Endothelial cell of umbilical vein (primary cell): ENCODE data around the gene KRTAP5-2. TPM values are rescaled to one million over a fixed set of nuclear protein-coding genes. Genes with fewer than 3 reads are reported as not detected.

Experiments used
- BruUV-seq: library from RNA; stranded (reverse); fragments of 400-500 nt; replicated peaks from 2 replicates; lab custom pipeline; 2021; lab: Mats Ljungman, UMichigan
- CTCF ChIA-PET: fragments of 300-600, 350-600 bp; sonication (Branson Sonifier 250); formaldehyde crosslinking; loops from one replicate; lab custom pipeline; 2021; ENCODE audit warnings: antibody characterized with exemption, inconsistent platforms; lab: Charles Lee
- POLR2A ChIA-PET: fragments of 300-600, 350-600 bp; sonication (Branson Sonifier 250); formaldehyde crosslinking; loops from one replicate; lab custom pipeline; 2021; ENCODE audit warnings: antibody characterized with exemption, inconsistent platforms; lab: Charles Lee
- DNase-seq: peaks from one replicate; pipeline ENCODE4 v3.0.0-alpha.2; 2011; ENCODE audit warnings: low read depth, low spot score
- FAIRE-seq: peaks from 2 replicates; lab custom pipeline; 2011; peaks lifted over from hg19 to GRCh38; lab: Jason Lieb, UNC
- H2AFZ ChIP-seq: 2 replicates; pipeline ENCODE4 v1.6.0; 2012; ENCODE audit warnings: low read depth, low read length, control low read depth, inconsistent platforms
- H3K27ac ChIP-seq: 2 replicates; pipeline ENCODE4 v1.5.1; 2011; ENCODE audit warnings: low read depth, mild to moderate bottlenecking, control low read depth, low read length, moderate library complexity; ENCODE audit not compliant: insufficient read depth
- H3K27me3 ChIP-seq, 2 experiments: 2 replicates each; pipeline versions ENCODE4 v1.6.0 to v1.6.1; 2011; ENCODE audit warnings: low read length in 2 of 2, mixed read lengths in 1 of 2; ENCODE audit not compliant: control insufficient read depth in 2 of 2, insufficient read depth in 2 of 2
- H3K36me3 ChIP-seq, 2 experiments: 2 replicates in 1 of 2; 3 replicates in 1 of 2; pipeline ENCODE4 v1.5.1; 2011; ENCODE audit warnings: low read length in 2 of 2, mild to moderate bottlenecking in 1 of 2, moderate library complexity in 1 of 2; ENCODE audit not compliant: control insufficient read depth in 2 of 2, insufficient read depth in 2 of 2; ENCODE audit errors: extremely low read depth in 1 of 2
- H3K4me1 ChIP-seq: 3 replicates; pipeline ENCODE4 v1.5.1; 2011; ENCODE audit warnings: mild to moderate bottlenecking, low read length; ENCODE audit not compliant: control insufficient read depth, insufficient read depth; ENCODE audit errors: extremely low read depth
- H3K4me2 ChIP-seq: 2 replicates; pipeline ENCODE4 v1.6.1; 2011; ENCODE audit warnings: low read length, control low read depth, mixed read lengths; ENCODE audit not compliant: insufficient read depth
- H3K4me3 ChIP-seq, 3 experiments: fragments of 200-600 bp in 1 of 3; sonication (generic), shearing (Covaris generic) in 1 of 3; replicated peaks in 1 of 3; 2 replicates each; pipeline ENCODE4 v1.5.1; 2011 to 2016; ENCODE audit warnings: control low read depth in 3 of 3, low read length in 3 of 3, mild to moderate bottlenecking in 2 of 3, inconsistent platforms in 1 of 3, low read depth in 1 of 3, moderate library complexity in 1 of 3; ENCODE audit not compliant: insufficient read depth in 1 of 3
- H3K79me2 ChIP-seq: 2 replicates; pipeline ENCODE4 v1.6.0; 2012; ENCODE audit warnings: low read length, inconsistent platforms; ENCODE audit not compliant: control insufficient read depth, insufficient read depth
- H3K9ac ChIP-seq: replicated peaks from 2 replicates; pipeline ENCODE3; 2011; ENCODE audit warnings: low read length, control low read depth; ENCODE audit not compliant: insufficient read depth; ENCODE audit errors: extremely low read depth
- H3K9me1 ChIP-seq: replicated peaks from 3 replicates; pipeline ENCODE4 v1.6.0; 2011; ENCODE audit warnings: mild to moderate bottlenecking, low read length; ENCODE audit not compliant: control insufficient read depth, insufficient read depth; ENCODE audit errors: extremely low read depth
- H3K9me3 ChIP-seq: replicated peaks from 2 replicates; pipeline ENCODE4 v1.5.1; 2012; ENCODE audit warnings: low read length, inconsistent platforms; ENCODE audit not compliant: control insufficient read depth, insufficient read depth
- H4K20me1 ChIP-seq: replicated peaks from 2 replicates; pipeline ENCODE3; 2011; ENCODE audit warnings: mild to moderate bottlenecking, low read length; ENCODE audit not compliant: control insufficient read depth, insufficient read depth; ENCODE audit errors: extremely low read depth
- EZH2 ChIP-seq: IDR thresholded peaks from 2 replicates; pipeline ENCODE4 v1.6.1; 2012; ENCODE audit warnings: borderline replicate concordance, low read depth, mild to moderate bottlenecking, moderate library complexity, low read length, inconsistent platforms; ENCODE audit not compliant: severe bottlenecking
- JUN ChIP-seq: IDR thresholded peaks from 2 replicates; pipeline ENCODE4 v1.6.1; 2011; ENCODE audit warnings: borderline replicate concordance, low read depth; ENCODE audit not compliant: insufficient read length, insufficient read depth
- MYC ChIP-seq: IDR thresholded peaks from one replicate; pipeline ENCODE4 v1.6.1; 2011; ENCODE audit warnings: mild to moderate bottlenecking, low read depth, low read length
- POLR2A ChIP-seq: IDR thresholded peaks from 2 replicates; pipeline ENCODE4 v1.6.1; 2012; ENCODE audit warnings: low read depth, mild to moderate bottlenecking, control low read depth, low read length
- POLR2AphosphoS5 ChIP-seq: IDR thresholded peaks from 2 replicates; pipeline ENCODE4 v1.6.1; 2012; ENCODE audit warnings: low read depth, mild to moderate bottlenecking, control low read depth, low read length, moderate library complexity; ENCODE audit not compliant: insufficient read depth
- dilution Hi-C: fragments of 300-500 bp; cut with MboI; formaldehyde crosslinking; loops from one replicate; pipeline ENCODE4 v1.15.0; 2019; ENCODE audit warnings: low sequenced_read_pairs; ENCODE audit not compliant: extremely low pct_ligation_motif_present
- intact Hi-C: fragments of 100-400 bp; cut with micrococcal nuclease; formaldehyde crosslinking; loops from one replicate; pipeline ENCODE4 v1.10.0; 2022
- polyA plus RNA-seq, 4 experiments: library from polyadenylated mRNA; depleted of rRNA in 3 of 4; stranded (reverse) in 3 of 4; unstranded in 1 of 4; fragments of >200 nt; gene quantifications; 2 replicates each; pipeline versions ENCODE4 v1.2.1 to v1.2.3, GENCODE V29; 2011 to 2012; ENCODE audit warnings: missing spikeins in 1 of 4
- total RNA-seq: library from RNA; stranded (reverse); gene quantifications from 2 replicates; pipeline ENCODE4 v1.2.3, GENCODE V29; 2021
- TF ChIP-seq, protein P1 (sequence below), 2 donors: IDR thresholded peaks; 1 replicate in 1 of 2; 2 replicates in 1 of 2; pipeline ENCODE4 v1.5.1; 2011; ENCODE audit warnings: low read length in 2 of 2, mild to moderate bottlenecking in 2 of 2, moderate library complexity in 2 of 2, control low read depth in 1 of 2, inconsistent platforms in 1 of 2, low read depth in 1 of 2; ENCODE audit not compliant: insufficient read depth in 1 of 2; ENCODE audit errors: extremely low read depth in 1 of 2
- TF ChIP-seq, protein P2 (sequence below): IDR thresholded peaks from 2 replicates; pipeline ENCODE4 v1.6.1; 2011; ENCODE audit not compliant: insufficient read depth, insufficient read length

Gene KRTAP5-2
- total and polyA plus RNA-seq, 2 donors (not counting 3 experiments of a cell fraction or from before 2014, with no cell fraction given): not detected

GRCh38 chr11:1636291-1636950 is 38.3 kb upstream of the KRTAP5-2 start:
- Histone ChIP-seq H3K27me3 (peaks cover 3% of the 10 kb centered on the region in 2 experiments), H3K4me2 (no peak overlapping the region), H3K27ac (no peak overlapping the region), H3K9me3 (no peaks in the 10 kb centered on the region), H3K79me2 (no peaks in the 10 kb centered on the region), H3K4me1 (peaks cover 11% of the 10 kb centered on the region), H3K9me1 (no peaks in the 10 kb centered on the region), H3K9ac (no peak overlapping the region), H3K4me3 (no peak overlapping the region), H2AFZ (no peak overlapping the region), H3K36me3 (no peaks in the 10 kb centered on the region), H4K20me1 (no peaks in the 10 kb centered on the region)
- BruUV-seq: no TSS peak
- DNase-seq (no peak), FAIRE-seq (no peak)
- intact Hi-C loops: loop anchor here (5.0 kb wide), 1 partner anchor 49 kb away; the partner anchor contains the start of gene KRTAP5-1
- ChIA-PET CTCF (no interaction called here), POLR2A (no interaction called here)
- dilution Hi-C loops: no loop called here
- TF ChIP-seq POLR2A: no peak
- TF ChIP-seq MYC: no peak
- TF ChIP-seq POLR2AphosphoS5: no peak
- no peak for TF ChIP-seq EZH2

DNA sequence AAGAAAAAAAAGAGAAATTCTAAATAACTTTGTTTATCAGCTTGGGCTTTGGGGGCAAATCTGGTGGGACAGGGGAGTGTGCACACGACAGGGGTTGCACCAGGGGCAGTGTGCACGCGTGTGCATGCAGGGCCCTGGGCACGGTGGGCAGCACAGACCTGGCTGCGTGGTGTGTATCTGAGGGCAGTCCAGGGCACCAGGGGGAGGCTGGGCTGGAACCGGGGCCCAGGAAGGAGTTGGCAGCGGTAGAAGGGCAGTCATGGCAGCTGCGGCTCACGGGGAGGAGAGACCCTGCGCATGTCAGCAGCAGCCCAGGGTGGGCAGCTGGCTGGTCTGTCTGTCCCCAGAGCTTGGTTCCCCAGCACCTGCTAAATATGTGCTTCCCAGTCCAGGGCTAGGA is 35.8 kb upstream of the KRTAP5-2 start:
- H3K36me3 ChIP-seq: no peaks in the 10 kb centered on the region
- no peak for DNase-seq
- peaks cover 3% of the 10 kb centered on the region for H3K4me1 ChIP-seq
- no peaks in the 10 kb centered on the region for H3K9me3 ChIP-seq
- H2AFZ ChIP-seq: no peak overlapping the region
- no peak overlapping the region for H3K4me2 ChIP-seq
- ChIA-PET CTCF (interaction anchor here (2.0 to 4.3 kb wide), 2 partner anchors 19 to 39 kb away, joined by 17 to 25 read pairs; no protein-coding TSS in a partner anchor), POLR2A (no interaction called here)
- no peak overlapping the region for H3K27ac ChIP-seq
- H3K4me3 ChIP-seq: no peak overlapping the region
- intact Hi-C loops: no loop called here
- no peaks in the 10 kb centered on the region for H3K9me1 ChIP-seq
- H3K79me2 ChIP-seq: no peaks in the 10 kb centered on the region
- no peak for FAIRE-seq
- no TSS peak for BruUV-seq
- dilution Hi-C loops: no loop called here
- H4K20me1 ChIP-seq: no peaks in the 10 kb centered on the region
- H3K27me3 ChIP-seq: peaks cover 3 to 7% of the 10 kb centered on the region in 2 experiments
- H3K9ac ChIP-seq: no peak overlapping the region
- TF ChIP-seq MYC (no peak), EZH2 (no peak), JUN (no peak), POLR2A (no peak), POLR2AphosphoS5 (no peak)
- TF ChIP-seq, protein P1, sequence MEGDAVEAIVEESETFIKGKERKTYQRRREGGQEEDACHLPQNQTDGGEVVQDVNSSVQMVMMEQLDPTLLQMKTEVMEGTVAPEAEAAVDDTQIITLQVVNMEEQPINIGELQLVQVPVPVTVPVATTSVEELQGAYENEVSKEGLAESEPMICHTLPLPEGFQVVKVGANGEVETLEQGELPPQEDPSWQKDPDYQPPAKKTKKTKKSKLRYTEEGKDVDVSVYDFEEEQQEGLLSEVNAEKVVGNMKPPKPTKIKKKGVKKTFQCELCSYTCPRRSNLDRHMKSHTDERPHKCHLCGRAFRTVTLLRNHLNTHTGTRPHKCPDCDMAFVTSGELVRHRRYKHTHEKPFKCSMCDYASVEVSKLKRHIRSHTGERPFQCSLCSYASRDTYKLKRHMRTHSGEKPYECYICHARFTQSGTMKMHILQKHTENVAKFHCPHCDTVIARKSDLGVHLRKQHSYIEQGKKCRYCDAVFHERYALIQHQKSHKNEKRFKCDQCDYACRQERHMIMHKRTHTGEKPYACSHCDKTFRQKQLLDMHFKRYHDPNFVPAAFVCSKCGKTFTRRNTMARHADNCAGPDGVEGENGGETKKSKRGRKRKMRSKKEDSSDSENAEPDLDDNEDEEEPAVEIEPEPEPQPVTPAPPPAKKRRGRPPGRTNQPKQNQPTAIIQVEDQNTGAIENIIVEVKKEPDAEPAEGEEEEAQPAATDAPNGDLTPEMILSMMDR (IDR thresholded peaks at IDR 0.05; ENCODE audit: extremely low read depth in 1 of 2, insufficient read depth in 1 of 2, low read depth in 1 of 2, low read length in 2 of 2): no peak
- TF ChIP-seq, protein P2, sequence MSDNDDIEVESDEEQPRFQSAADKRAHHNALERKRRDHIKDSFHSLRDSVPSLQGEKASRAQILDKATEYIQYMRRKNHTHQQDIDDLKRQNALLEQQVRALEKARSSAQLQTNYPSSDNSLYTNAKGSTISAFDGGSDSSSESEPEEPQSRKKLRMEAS: no peak
